ENCODE results near the gene FAU. TPM values are rescaled to one million over a fixed set of nuclear protein-coding genes. Genes with fewer than 3 reads are reported as not detected.

FAU gene
- total and polyA plus RNA-seq, 7 donors: 465 to 798 (median 639) TPM

DNA sequence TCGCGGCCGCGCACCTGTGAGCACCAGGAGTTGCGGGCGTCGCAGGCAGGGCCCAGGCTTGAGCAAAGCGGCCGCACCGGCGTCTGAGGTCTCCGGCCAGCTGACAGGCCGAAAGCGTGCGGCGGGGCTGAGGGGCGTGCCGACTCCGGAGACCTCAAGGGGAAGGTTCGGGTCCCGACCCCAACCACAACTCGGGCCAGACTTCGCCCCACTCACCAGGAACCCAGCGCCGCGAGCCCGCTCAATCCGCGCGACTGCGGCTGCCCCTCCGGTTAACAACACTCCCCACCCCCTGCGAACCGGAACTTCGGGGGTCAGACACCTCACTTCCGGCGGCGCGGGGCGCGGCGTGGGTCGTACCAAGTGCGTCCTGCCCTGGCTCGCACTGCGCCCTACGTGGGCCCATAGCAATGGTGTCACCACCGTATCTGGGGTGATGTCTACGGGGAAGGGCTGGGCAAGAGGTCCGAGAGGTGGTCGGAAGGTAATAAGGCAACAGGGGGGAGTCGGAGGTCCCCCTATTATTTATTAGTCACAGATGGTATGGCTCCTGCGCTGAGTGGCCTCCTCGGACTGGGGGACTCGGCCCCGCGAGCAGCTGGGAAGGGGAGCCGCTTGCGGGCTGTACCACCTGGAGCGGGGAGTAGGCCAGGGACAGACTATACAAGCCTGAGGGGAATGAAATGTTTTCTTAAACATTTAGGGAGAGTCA, 12.5 kb upstream of the FAU start, which contains the start of gene SYVN1:
Gene SYVN1 (minus strand): TSS at position 280 of the 712 bp plus-strand sequence. CDS start 918 bp downstream, outside the sequence.
- intact Hi-C loops (cut with DNase I): loop anchor here in 1 of 2 donors (2.0 kb wide), 1 partner anchor 46 kb away; the partner anchor contains the start of gene CAPN1
- WGBS, 3 donors: 0 to 1% (median 1%) methylated on average over 53 to 60 of the region's 60 CpGs
- DNase-seq (peak; percentile 91 to 96), ATAC-seq (peak; percentile 87 to 91 (median 90))
- TF ChIP-seq, protein P1, sequence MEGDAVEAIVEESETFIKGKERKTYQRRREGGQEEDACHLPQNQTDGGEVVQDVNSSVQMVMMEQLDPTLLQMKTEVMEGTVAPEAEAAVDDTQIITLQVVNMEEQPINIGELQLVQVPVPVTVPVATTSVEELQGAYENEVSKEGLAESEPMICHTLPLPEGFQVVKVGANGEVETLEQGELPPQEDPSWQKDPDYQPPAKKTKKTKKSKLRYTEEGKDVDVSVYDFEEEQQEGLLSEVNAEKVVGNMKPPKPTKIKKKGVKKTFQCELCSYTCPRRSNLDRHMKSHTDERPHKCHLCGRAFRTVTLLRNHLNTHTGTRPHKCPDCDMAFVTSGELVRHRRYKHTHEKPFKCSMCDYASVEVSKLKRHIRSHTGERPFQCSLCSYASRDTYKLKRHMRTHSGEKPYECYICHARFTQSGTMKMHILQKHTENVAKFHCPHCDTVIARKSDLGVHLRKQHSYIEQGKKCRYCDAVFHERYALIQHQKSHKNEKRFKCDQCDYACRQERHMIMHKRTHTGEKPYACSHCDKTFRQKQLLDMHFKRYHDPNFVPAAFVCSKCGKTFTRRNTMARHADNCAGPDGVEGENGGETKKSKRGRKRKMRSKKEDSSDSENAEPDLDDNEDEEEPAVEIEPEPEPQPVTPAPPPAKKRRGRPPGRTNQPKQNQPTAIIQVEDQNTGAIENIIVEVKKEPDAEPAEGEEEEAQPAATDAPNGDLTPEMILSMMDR (IDR thresholded peaks at IDR 0.05): no peak
- Histone ChIP-seq H3K36me3 (ENCODE audit: insufficient read depth in 1 of 2, low read depth in 1 of 2) (peaks cover 3 to 38% of the 10 kb centered on the region in 2 donors), H3K4me3 (peak within 1 kb of the TSS; percentile 98), H3K9me3 (no peaks in the 10 kb centered on the region), H3K27ac (peak within 1 kb of the TSS; percentile 96), H3K27me3 (ENCODE audit: insufficient read depth in 3 of 3, low read length in 2 of 3) (no peaks in the 10 kb centered on the region), H3K4me1 (peaks cover 30% of the 10 kb centered on the region)

- peak overlapping the region; percentile 98 for H3K4me3 ChIP-seq
- peak overlapping the region; percentile 96 for H3K27ac ChIP-seq
- ATAC-seq (no peak), DNase-seq (peak; percentile 69 to 84)
- intact Hi-C loops (cut with DNase I): loop anchor here in 1 of 2 donors (2.0 kb wide), 1 partner anchor 47 kb away; the partner anchor contains the start of gene CAPN1
- H3K36me3 ChIP-seq (ENCODE audit: insufficient read depth in 1 of 2, low read depth in 1 of 2): peaks cover 3 to 45% of the 10 kb centered on the region in 2 donors
- peaks cover 30% of the 10 kb centered on the region for H3K4me1 ChIP-seq
- no peaks in the 10 kb centered on the region for H3K9me3 ChIP-seq
- TF ChIP-seq, protein P1 (IDR thresholded peaks at IDR 0.05): no peak
- WGBS, 3 donors: 1 to 2% (median 2%) methylated on average over 18 to 20 of the region's 20 CpGs
- H3K27me3 ChIP-seq (ENCODE audit: insufficient read depth in 3 of 3, low read length in 2 of 3): no peaks in the 10 kb centered on the region
Measured at GRCh38 chr11:65133724-65134123, 11.8 kb upstream of the FAU start.

DNA sequence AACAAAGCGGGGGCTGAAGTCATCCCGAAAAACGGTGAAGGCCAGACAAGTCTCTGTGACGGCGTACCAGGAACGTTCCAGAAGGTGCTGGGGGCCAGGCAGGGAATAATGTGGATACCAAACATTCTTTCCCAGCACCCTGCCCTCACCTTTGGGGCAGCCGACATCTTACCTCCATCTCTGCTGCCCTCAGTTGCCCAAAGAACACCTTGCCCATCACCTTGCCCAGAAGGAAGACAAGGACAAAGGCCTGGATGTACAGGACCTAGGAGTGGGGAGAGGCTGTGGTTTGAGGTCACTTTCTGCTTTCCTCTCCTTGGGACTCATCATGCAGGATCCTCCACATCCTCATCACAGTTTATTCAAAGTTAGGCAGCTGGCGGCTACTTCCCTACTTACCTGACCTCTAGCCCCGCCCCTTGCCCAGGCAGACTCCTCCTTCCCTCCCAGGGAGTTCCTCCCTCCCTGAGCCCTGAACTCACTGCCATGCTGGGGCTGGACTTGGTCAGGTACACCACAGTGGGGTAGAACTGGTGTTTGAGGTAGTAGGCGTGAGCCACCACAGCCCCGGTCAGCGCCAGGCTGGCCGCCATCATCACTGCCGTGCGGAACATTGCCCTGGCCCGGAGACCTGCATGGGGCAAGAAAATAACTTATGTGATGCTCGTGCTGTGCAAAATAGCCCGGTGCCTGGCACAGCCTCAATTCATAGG, 11.2 kb upstream of the FAU start:
- H3K4me1 ChIP-seq: peaks cover 30% of the 10 kb centered on the region
- no peak for ATAC-seq
- peak overlapping the region; percentile 98 for H3K4me3 ChIP-seq
- no peaks in the 10 kb centered on the region for H3K9me3 ChIP-seq
- TF ChIP-seq, protein P1 (IDR thresholded peaks at IDR 0.05): no peak
- no peaks in the 10 kb centered on the region for H3K27me3 ChIP-seq (ENCODE audit: insufficient read depth in 3 of 3, low read length in 2 of 3)
- WGBS, 3 donors: 40 to 43% (median 42%) methylated on average over 18 of the region's 18 CpGs
- intact Hi-C loops (cut with DNase I): no loop called here
- peak overlapping the region; percentile 96 for H3K27ac ChIP-seq
- H3K36me3 ChIP-seq (ENCODE audit: insufficient read depth in 1 of 2, low read depth in 1 of 2): peaks cover 3 to 51% of the 10 kb centered on the region in 2 donors
- no peak for DNase-seq

DNA sequence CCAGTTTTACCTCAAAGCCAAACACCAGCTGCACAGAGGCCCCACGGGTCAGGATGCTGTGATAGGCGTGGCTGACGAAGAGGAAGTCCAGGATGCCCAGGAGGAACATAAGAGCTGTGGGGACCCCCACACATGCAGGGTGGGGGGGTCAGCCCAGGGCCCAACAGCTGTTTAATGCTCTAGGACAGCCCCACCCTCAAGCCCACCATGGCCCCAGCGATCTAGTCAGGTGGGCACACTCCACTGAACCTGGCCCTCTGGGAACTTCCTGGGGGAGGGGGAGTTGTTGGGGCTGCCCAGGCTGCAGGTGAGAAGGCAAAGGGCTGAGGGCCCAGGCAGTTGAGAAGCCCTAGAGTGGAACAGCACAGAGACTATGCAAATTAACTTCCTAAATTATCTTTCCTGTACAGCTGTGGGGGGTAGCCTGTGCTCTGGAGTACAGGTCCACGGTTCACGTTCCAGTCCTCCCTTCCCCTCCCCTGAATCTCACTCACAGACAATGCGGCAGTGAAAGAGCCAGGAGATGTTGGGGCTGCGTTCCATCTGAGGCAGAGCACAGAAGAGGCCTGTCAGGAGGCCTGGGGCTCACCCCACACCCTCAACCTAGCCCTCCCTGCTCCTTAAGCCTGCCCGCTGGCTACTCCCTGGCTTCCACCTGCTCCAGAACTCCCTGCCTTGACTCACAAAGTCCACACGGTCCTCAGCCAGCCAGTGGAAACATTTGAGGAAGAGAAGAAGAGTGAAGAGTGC, 10.5 kb upstream of the FAU start:
- Histone ChIP-seq H3K27me3 (ENCODE audit: insufficient read depth in 3 of 3, low read length in 2 of 3) (no peaks in the 10 kb centered on the region), H3K4me3 (peak overlapping the region; percentile 98), H3K4me1 (peaks cover 30% of the 10 kb centered on the region), H3K36me3 (ENCODE audit: insufficient read depth in 1 of 2, low read depth in 1 of 2) (peaks cover 3 to 58% of the 10 kb centered on the region in 2 donors), H3K27ac (peak overlapping the region; percentile 96), H3K9me3 (no peaks in the 10 kb centered on the region)
- no peak for ATAC-seq
- intact Hi-C loops (cut with DNase I): no loop called here
- TF ChIP-seq, protein P1 (IDR thresholded peaks at IDR 0.05): no peak
- DNase-seq: no peak
- 59 to 67% (median 64%) methylated on average over 10 of the region's 10 CpGs for WGBS, 3 donors

Measured in psoas muscle (tissue), 8 donors.